GM19193 (cell line): ENCODE measurements around the gene FGD3.

Source experiments
- POLR2A ChIP-seq: IDR thresholded peaks from 4 replicates; pipeline ENCODE4 v1.6.1; 2011; ENCODE audit not compliant: insufficient read depth, insufficient read length; ENCODE audit errors: extremely low read depth

Gene FGD3

GRCh38 chr9:92965759-92966517 is 18.6 kb downstream of the FGD3 start:
- TF ChIP-seq POLR2A, result no peak

- TF ChIP-seq POLR2A, result no peak
Measured at GRCh38 chr9:92966518-92966800, 19.1 kb downstream of the FGD3 start.

GRCh38 chr9:92968081-92968480 is 20.8 kb downstream of the FGD3 start:
- no peak for TF ChIP-seq POLR2A

GRCh38 chr9:92969516-92970466 is 22.5 kb downstream of the FGD3 start:
- TF ChIP-seq POLR2A, result no peak

GRCh38 chr9:92970467-92970923 is 23.2 kb downstream of the FGD3 start:
- no peak for TF ChIP-seq POLR2A

- no peak for TF ChIP-seq POLR2A
Measured at GRCh38 chr9:92971121-92971520, 23.8 kb downstream of the FGD3 start.

- no peak for TF ChIP-seq POLR2A
Measured at GRCh38 chr9:92971776-92972175, 24.5 kb downstream of the FGD3 start.

GRCh38 chr9:92973700-92974099 is 26.4 kb downstream of the FGD3 start:
- no peak for TF ChIP-seq POLR2A

- TF ChIP-seq POLR2A, result no peak
Measured at GRCh38 chr9:92974161-92974661, 26.9 kb downstream of the FGD3 start.

GRCh38 chr9:92974761-92975755 is 27.7 kb downstream of the FGD3 start:
- no peak for TF ChIP-seq POLR2A

GRCh38 chr9:92976431-92976830 is 29.1 kb downstream of the FGD3 start:
- no peak for TF ChIP-seq POLR2A

GRCh38 chr9:92977279-92977678 is 30.0 kb downstream of the FGD3 start:
- TF ChIP-seq POLR2A, result no peak

GRCh38 chr9:92978345-92978875 is 31.1 kb downstream of the FGD3 start:
- no peak for TF ChIP-seq POLR2A
